ENCODE measurements around the gene CXorf65. TPM values are rescaled to one million over a fixed set of nuclear protein-coding genes. Genes with fewer than 3 reads are reported as not detected.

CXorf65 gene
- total and polyA plus RNA-seq, 9 donors: not detected

- intact Hi-C loops (cut with DNase I): no loop called here
- no peaks in the 10 kb centered on the region for H3K36me3 ChIP-seq
- DNase-seq: peak; percentile 87 to 94 (median 91)
- 25 to 38% (median 25%) methylated on average over 53 to 56 of the region's 56 CpGs for WGBS, 3 donors
- peak within 1 kb of the TSS; percentile 70 to 72 for H3K27ac ChIP-seq
- peaks cover 4% of the 10 kb centered on the region for H3K4me1 ChIP-seq (ENCODE audit: insufficient read depth)
- H3K9me3 ChIP-seq: no peaks in the 10 kb centered on the region
- peak within 1 kb of the TSS; percentile 66 for H3K4me3 ChIP-seq
- no peak for TF ChIP-seq EP300 (IDR thresholded peaks at IDR 0.05)
- no peak for TF ChIP-seq CTCF (IDR thresholded peaks at IDR 0.05)
- TF ChIP-seq POLR2A (IDR thresholded peaks at IDR 0.05): no peak
- H3K27me3 ChIP-seq: no peaks in the 10 kb centered on the region
These were observed 11.8 kb upstream of the CXorf65 start, which contains the start of gene MED12 for GRCh38 chrX:71118032-71118984. Gene MED12, plus strand, starts transcription at chrX:71118596. Its CDS starts 159 bp downstream, at chrX:71118755.

GRCh38 chrX:71117358-71117757 is 10.8 kb upstream of the CXorf65 start:
- no peak for DNase-seq
- Histone ChIP-seq H3K4me3 (peak overlapping the region; percentile 66), H3K4me1 (ENCODE audit: insufficient read depth) (peaks cover 4% of the 10 kb centered on the region), H3K27me3 (no peaks in the 10 kb centered on the region), H3K36me3 (no peaks in the 10 kb centered on the region), H3K27ac (no peak overlapping the region), H3K9me3 (no peaks in the 10 kb centered on the region)
- 78 to 85% (median 85%) methylated on average over 10 of the region's 10 CpGs for WGBS, 3 donors
- intact Hi-C loops (cut with DNase I): no loop called here
- no peak for TF ChIP-seq EP300 (IDR thresholded peaks at IDR 0.05)
- TF ChIP-seq POLR2A (IDR thresholded peaks at IDR 0.05): no peak
- no peak for TF ChIP-seq CTCF (IDR thresholded peaks at IDR 0.05)

- 53 to 67% (median 56%) methylated on average over 5 of the region's 5 CpGs for WGBS, 3 donors
- Histone ChIP-seq H3K4me3 (no peak overlapping the region), H3K27ac (no peak overlapping the region), H3K4me1 (ENCODE audit: insufficient read depth) (no peaks in the 10 kb centered on the region), H3K36me3 (no peaks in the 10 kb centered on the region), H3K9me3 (no peaks in the 10 kb centered on the region), H3K27me3 (no peaks in the 10 kb centered on the region)
- intact Hi-C loops (cut with DNase I): no loop called here
- no peak for DNase-seq
- no peak for TF ChIP-seq POLR2A (IDR thresholded peaks at IDR 0.05)
- no peak for TF ChIP-seq CTCF (IDR thresholded peaks at IDR 0.05)
- no peak for TF ChIP-seq EP300 (IDR thresholded peaks at IDR 0.05)
These were observed 5.4 kb upstream of the CXorf65 start for GRCh38 chrX:71111921-71112431.

GRCh38 chrX:71111141-71111843 is 4.8 kb upstream of the CXorf65 start, which contains the start of gene IL2RG:
Gene IL2RG, minus strand, starts transcription at chrX:71111577. Its CDS starts 38 bp downstream, at chrX:71111539.
- Histone ChIP-seq H3K27me3 (no peaks in the 10 kb centered on the region), H3K36me3 (no peaks in the 10 kb centered on the region), H3K9me3 (no peaks in the 10 kb centered on the region), H3K27ac (no peak within 1 kb of the TSS), H3K4me3 (no peak within 1 kb of the TSS), H3K4me1 (ENCODE audit: insufficient read depth) (no peaks in the 10 kb centered on the region)
- no peak for DNase-seq
- WGBS, 3 donors: 53 to 63% (median 63%) methylated on average over 8 of the region's 8 CpGs
- intact Hi-C loops (cut with DNase I): no loop called here
- TF ChIP-seq CTCF (IDR thresholded peaks at IDR 0.05): no peak
